Hepatocyte (in vitro differentiated cells): ENCODE measurements around the gene FADS3.

Experiments
- EZH2 ChIP-seq: fragments of 200-600 bp; sonication (generic); IDR thresholded peaks from 2 replicates; pipeline ENCODE4 v1.6.1; 2016; ENCODE audit warnings: antibody characterized with exemption, mild to moderate bottlenecking, borderline replicate concordance
- EZH2phosphoT487 ChIP-seq: fragments of 200-600 bp; sonication (generic); IDR thresholded peaks from one replicate; pipeline ENCODE4 v1.6.1; 2018; ENCODE audit warnings: antibody characterized with exemption, mild to moderate bottlenecking, low read depth, moderate library complexity; ENCODE audit not compliant: unreplicated experiment, severe bottlenecking
- TF ChIP-seq, protein P1 (sequence below): fragments of 200-600 bp; sonication (generic); IDR thresholded peaks from 2 replicates; pipeline ENCODE4 v1.5.1; 2016; ENCODE audit warnings: antibody characterized with exemption, mild to moderate bottlenecking; ENCODE audit not compliant: poor library complexity

- TF ChIP-seq, protein P1, sequence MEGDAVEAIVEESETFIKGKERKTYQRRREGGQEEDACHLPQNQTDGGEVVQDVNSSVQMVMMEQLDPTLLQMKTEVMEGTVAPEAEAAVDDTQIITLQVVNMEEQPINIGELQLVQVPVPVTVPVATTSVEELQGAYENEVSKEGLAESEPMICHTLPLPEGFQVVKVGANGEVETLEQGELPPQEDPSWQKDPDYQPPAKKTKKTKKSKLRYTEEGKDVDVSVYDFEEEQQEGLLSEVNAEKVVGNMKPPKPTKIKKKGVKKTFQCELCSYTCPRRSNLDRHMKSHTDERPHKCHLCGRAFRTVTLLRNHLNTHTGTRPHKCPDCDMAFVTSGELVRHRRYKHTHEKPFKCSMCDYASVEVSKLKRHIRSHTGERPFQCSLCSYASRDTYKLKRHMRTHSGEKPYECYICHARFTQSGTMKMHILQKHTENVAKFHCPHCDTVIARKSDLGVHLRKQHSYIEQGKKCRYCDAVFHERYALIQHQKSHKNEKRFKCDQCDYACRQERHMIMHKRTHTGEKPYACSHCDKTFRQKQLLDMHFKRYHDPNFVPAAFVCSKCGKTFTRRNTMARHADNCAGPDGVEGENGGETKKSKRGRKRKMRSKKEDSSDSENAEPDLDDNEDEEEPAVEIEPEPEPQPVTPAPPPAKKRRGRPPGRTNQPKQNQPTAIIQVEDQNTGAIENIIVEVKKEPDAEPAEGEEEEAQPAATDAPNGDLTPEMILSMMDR, result no peak
- TF ChIP-seq EZH2phosphoT487 (no peak), EZH2 (no peak)
Observed at GRCh38 chr11:61854206-61854895, 37.0 kb downstream of the FADS3 start.
